ENCODE results near the gene TAS1R3. TPM values are rescaled to one million over a fixed set of nuclear protein-coding genes. Genes with fewer than 3 reads are reported as not detected.

The TAS1R3 gene
- total RNA-seq = 0.18 TPM in 1 of 2 replicates, not detected in the other

DNA sequence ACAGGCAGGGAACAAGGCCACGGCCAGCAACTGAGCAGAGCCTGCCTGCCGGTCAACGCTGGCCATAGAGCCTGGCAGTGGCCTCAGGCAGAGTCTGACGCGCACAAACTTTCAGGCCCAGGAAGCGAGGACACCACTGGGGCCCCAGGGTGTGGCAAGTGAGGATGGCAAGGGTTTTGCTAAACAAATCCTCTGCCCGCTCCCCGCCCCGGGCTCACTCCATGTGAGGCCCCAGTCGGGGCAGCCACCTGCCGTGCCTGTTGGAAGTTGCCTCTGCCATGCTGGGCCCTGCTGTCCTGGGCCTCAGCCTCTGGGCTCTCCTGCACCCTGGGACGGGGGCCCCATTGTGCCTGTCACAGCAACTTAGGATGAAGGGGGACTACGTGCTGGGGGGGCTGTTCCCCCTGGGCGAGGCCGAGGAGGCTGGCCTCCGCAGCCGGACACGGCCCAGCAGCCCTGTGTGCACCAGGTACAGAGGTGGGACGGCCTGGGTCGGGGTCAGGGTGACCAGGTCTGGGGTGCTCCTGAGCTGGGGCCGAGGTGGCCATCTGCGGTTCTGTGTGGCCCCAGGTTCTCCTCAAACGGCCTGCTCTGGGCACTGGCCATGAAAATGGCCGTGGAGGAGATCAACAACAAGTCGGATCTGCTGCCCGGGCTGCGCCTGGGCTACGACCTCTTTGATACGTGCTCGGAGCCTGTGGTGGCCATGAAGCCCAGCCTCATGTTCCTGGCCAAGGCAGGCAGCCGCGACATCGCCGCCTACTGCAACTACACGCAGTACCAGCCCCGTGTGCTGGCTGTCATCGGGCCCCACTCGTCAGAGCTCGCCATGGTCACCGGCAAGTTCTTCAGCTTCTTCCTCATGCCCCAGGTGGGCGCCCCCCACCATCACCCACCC lies at the start of gene TAS1R3:
Gene TAS1R3 (plus strand): TSS at position 213 of the 898 bp plus-strand sequence. CDS start 66 bp downstream, at position 279.

DNA sequence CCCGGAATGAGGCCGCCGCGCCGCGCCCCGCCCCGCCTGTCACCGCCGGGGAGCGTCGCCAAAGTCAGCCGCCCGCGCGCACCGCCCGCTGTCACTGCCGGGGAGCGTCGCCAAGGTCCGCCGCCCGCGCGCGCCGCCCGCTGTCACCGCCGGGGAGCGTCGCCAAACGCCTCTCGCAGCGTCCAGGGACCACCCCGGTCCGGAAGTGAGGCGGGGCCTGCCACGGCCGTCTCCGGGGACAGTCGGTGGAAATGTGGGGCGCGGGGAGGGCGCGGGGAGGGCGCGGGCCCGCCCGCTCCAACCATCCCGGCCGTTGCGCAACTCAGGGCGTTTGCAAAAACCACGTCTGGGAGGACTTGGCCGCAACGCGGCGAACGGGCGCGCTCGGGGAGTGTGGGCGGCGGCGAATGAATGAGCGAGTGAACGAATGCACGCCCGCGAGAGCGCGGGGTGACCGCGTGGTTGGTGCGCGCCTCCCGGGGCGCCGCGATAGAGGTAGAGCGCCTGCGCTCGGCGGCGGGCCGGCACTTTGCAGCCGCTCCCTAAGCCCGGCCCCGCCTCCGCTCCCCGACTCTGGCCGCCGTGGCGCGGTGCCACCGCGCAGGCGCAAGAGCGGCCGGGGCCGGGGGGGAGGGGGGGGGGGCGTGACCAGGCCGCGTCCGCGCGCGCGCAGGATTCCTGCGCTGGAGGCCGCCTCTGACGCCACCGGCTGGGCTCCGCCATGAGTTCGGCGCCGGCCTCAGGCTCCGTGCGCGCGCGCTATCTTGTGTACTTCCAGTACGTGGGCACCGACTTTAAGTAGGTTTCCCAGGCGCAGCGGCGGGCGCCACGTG lies 22.9 kb upstream of the TAS1R3 start, which contains the start of the genes ACAP3 and PUSL1:
Gene ACAP3 (minus strand): TSS at position 8 of the 833 bp plus-strand sequence. CDS start 115 bp downstream, outside the sequence.
Gene PUSL1 (plus strand): TSS at position 675 of the 833 bp plus-strand sequence. CDS start 47 bp downstream, at position 722.

DNA sequence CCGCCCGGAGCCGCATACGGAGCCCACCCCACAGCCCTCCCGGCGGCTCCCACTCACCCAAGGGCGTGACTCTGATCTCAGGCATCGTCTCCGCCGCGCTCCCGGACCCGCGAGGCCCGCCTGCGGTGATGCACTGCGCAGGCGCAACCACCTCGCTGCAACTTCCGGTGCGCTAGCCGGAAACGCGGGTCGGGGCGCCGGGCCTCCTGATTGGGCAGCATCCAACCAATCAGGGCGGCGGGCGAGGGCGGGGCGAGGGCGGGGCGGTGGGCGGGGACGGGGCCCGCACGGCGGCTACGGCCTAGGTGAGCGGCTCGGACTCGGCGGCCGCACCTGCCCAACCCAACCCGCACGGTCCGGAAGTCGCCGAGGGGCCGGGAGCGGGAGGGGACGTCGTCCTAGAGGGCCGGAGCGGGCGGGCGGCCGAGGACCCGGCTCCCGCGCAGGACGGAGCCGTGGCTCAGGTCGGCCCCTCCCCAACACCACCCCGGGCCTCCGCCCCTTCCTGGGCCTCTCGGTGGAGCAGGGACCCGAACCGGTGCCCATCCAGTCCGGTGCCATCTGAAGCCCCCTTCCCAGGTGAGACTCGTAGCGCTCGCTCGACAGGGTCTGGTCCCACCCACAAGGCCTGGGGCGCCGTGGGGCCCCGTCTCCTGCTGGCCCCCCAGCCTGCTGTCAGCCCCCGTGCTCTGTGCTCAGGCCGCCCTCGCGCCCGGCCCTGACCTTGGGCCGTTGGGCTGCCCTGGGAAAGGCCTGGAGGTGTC lies 6.4 kb upstream of the TAS1R3 start, which contains the start of the genes CPTP and INTS11:
Gene CPTP (plus strand): TSS at position 279 of the 764 bp plus-strand sequence. CDS start 2,109 bp downstream, outside the sequence.
Gene INTS11 (minus strand): TSS at position 137 of the 764 bp plus-strand sequence. CDS start 52 bp downstream, at position 85.

DNA sequence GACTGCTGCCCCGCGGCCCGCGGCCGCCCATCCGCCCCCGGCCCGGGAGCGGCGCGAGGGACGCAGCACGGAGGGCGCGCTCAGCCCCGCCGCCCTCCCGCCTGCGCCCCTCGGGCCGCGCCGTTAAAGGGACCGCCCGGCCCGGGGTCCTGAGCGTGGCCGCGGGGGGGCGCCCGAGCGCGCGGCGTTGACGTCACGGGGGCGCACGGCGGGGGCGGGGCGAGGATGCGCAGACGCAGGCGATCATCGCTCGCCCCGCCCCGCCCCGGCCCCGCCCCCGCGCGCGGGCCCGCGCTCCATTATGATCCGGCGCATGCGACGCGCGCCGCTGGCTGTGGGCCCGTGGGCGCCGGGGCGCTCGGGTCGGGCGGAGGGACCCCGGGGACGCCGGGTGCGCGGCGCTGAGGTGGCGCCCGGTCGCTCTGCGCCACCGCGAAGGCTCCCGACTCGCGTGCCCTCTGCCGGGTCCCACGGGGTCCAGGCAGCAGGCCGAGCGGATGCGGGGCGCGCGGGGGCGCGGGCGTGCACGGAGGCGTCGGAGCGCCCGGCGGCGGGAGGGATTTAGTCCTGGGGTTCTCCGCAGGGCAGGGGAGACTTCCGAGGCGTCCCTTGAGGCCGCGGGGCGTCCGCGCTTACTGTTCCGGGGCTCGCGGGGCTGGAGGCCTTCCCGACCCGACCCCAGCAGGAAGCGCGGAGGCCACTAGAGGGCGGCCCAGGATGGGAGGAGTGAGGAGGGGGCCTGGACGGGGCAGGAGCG lies 18.4 kb downstream of the TAS1R3 start, which contains the start of gene DVL1:
Gene DVL1 (minus strand): TSS at position 163 of the 757 bp plus-strand sequence. CDS start 353 bp downstream, outside the sequence.

DNA sequence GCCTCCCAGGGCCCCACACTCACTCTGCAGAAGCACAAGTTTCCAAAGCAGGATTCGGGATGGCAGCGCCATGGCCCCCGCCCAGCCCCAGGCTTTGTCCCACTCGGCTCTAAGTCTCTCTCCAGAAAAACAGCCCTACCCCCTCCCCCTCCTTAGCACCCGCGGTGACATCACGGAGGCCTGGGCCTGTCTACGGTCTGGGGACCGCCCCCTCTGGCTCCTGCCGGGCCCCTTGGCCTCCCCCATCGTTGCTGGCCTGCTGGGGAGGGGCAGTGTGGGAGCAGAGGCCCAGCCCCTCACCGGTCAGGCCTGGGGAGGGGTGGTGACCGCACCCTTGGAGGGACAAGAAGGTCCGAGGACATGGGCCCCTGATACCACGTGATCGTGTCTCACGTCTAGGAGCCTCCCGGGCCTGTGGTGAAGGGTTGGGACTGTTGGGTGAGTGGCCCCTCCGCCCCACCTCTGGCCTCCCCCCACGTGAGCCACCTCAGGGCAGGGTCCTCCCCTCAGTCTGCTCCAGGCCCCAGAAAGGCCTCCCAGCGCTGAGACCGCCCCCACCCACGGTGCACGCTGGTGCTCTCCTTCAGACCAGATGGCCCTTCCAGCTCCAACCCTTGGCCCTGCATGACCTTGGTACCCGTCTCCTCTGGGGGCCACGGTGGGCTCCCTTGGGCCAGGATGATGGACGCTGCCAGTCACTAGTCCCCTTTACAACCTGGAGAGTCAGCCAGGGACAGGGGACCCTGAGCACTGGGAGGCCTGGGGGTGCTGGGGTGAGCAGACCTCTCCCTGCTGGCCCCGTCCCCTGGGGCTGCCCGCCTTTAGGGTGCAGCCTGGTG lies 27.6 kb downstream of the TAS1R3 start, which contains the start of gene MXRA8:
Gene MXRA8 (minus strand): TSS at position 123 of the 839 bp plus-strand sequence. CDS start 51 bp downstream, at position 72.

DNA sequence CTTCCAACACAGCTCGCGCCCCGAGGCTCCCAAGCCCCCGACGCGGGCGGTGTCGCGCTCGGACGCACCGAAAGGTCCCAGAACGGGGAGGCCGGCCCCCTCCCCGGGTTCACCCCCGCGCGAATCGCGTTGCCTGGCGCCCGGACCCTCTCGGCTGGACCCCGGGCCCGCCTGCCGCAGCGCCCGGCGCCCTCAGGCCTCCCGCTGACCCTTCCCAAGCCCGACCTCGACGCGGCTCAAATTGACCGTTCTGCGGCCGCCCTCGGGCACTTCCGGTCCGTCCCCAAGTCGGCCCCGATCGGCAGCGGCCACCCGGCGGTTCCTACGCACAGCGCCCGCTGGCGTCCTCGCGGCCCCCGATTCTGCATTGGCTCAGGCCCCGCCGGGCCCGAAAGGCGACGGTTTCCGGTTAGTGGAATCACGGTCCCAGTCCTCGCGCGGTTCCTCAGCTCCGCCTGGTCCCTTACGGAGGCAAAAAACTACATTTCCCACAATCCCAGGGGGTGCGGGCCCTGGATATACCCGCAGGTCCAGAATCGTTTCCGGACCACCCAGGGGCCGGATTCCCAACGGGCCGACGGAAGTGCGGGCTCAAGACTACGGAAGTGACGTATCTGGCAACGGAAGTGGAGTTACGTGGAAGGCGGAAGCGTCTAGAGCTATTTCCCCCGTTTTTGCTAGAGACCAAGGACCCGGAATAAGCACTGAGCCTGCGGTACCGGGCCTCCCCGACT lies 44.0 kb downstream of the TAS1R3 start, which contains the start of gene AURKAIP1:
Gene AURKAIP1 (minus strand): TSS at position 279 of the 734 bp plus-strand sequence. CDS start 451 bp downstream, outside the sequence.

Other genes with a start within 250 kb of the TAS1R3 start
- 14.4 and 24.2 TPM in 2 replicates for gene C1orf159, start 215.2 kb upstream of the TAS1R3 start, total RNA-seq
- not detected in 2 replicates for gene TTLL10, start 157.4 kb upstream of the TAS1R3 start, total RNA-seq
- gene TNFRSF18, start 124.7 kb upstream of the TAS1R3 start, total RNA-seq = 1.9 and 3.7 TPM in 2 replicates
- not detected in 2 replicates for gene TNFRSF4, start 117.1 kb upstream of the TAS1R3 start, total RNA-seq
- 216 and 244 TPM in 2 replicates for gene SDF4, start 99.3 kb upstream of the TAS1R3 start, total RNA-seq
- 23.9 and 24.6 TPM in 2 replicates for gene B3GALT6, start 99.0 kb upstream of the TAS1R3 start, total RNA-seq
- gene C1QTNF12, start 84.6 kb upstream of the TAS1R3 start, total RNA-seq = 1.1 TPM in 1 of 2 replicates, not detected in the other
- gene UBE2J2, start 57.4 kb upstream of the TAS1R3 start, total RNA-seq = 40.1 and 44.5 TPM in 2 replicates
- under 0.01 TPM in 1 of 2 replicates, not detected in the other for gene SCNN1D, start 50.8 kb upstream of the TAS1R3 start, total RNA-seq
- gene ACAP3, start 23.4 kb upstream of the TAS1R3 start, total RNA-seq = 19.1 and 25.4 TPM in 2 replicates
- gene PUSL1, start 22.7 kb upstream of the TAS1R3 start, total RNA-seq = 33.4 and 34.2 TPM in 2 replicates
- 119 TPM in 2 replicates for gene INTS11, start 6.6 kb upstream of the TAS1R3 start, total RNA-seq
- gene CPTP, start 6.5 kb upstream of the TAS1R3 start, total RNA-seq = 21.6 and 39.8 TPM in 2 replicates
- gene DVL1, start 18.1 kb downstream of the TAS1R3 start, total RNA-seq = 66.8 and 69.5 TPM in 2 replicates
- gene MXRA8, start 27.3 kb downstream of the TAS1R3 start, total RNA-seq = 354 and 384 TPM in 2 replicates
- 186 and 214 TPM in 2 replicates for gene AURKAIP1, start 43.9 kb downstream of the TAS1R3 start, total RNA-seq
- gene CCNL2, start 68.1 kb downstream of the TAS1R3 start, total RNA-seq = 33.4 and 51.4 TPM in 2 replicates
- gene MRPL20, start 76.0 kb downstream of the TAS1R3 start, total RNA-seq = 136 and 244 TPM in 2 replicates
- gene ANKRD65, start 90.0 kb downstream of the TAS1R3 start, total RNA-seq = 4.3 and 6.6 TPM in 2 replicates
- 12.2 and 13.3 TPM in 2 replicates for gene VWA1, start 104.4 kb downstream of the TAS1R3 start, total RNA-seq
- 0.29 and 3.4 TPM in 2 replicates for gene ATAD3C, start 118.4 kb downstream of the TAS1R3 start, total RNA-seq
- gene ATAD3B, start 140.5 kb downstream of the TAS1R3 start, total RNA-seq = 29.1 and 33.2 TPM in 2 replicates
- 58.5 and 59.7 TPM in 2 replicates for gene ATAD3A, start 180.9 kb downstream of the TAS1R3 start, total RNA-seq
- gene TMEM240, start 209.3 kb downstream of the TAS1R3 start, total RNA-seq = 18.3 and 20.5 TPM in 2 replicates
- gene SSU72, start 243.6 kb downstream of the TAS1R3 start, total RNA-seq = 104 and 107 TPM in 2 replicates

Measured in myometrial cell (primary cell).